SU-DHL-6 (cell line): ENCODE results near the gene HS3ST4.

Experiments
- H2AFZ ChIP-seq: fragments of 200-600 bp; sonication (generic); 2 replicates; pipeline ENCODE4 v1.6.1; 2014; ENCODE audit warnings: low read depth, mild to moderate bottlenecking, moderate library complexity, mixed read lengths, antibody characterized with exemption, low read length; ENCODE audit not compliant: severe bottlenecking
- H3F3A ChIP-seq: fragments of 200-600 bp; shearing (Covaris generic); 2 replicates; pipeline ENCODE4 v1.6.0; 2016; ENCODE audit warnings: antibody characterized with exemption, mild to moderate bottlenecking; ENCODE audit not compliant: insufficient read depth
- H3K27ac ChIP-seq: fragments of 200-600 bp; sonication (generic); 2 replicates; pipeline ENCODE4 v1.5.1; 2016; ENCODE audit warnings: low read depth, mild to moderate bottlenecking, low read length, moderate library complexity, mixed read lengths
- H3K27me3 ChIP-seq: fragments of 200-600 bp; sonication (generic), shearing (Covaris generic); 2 replicates; pipeline ENCODE4 v1.6.0; 2014; ENCODE audit warnings: mild to moderate bottlenecking, low read length
- H3K36me3 ChIP-seq: fragments of 200-600 bp; sonication (generic); 2 replicates; pipeline ENCODE4 v1.6.1; 2014; ENCODE audit warnings: mild to moderate bottlenecking, low read length, mixed read lengths
- H3K4me2 ChIP-seq: fragments of 300-600, 200-600 bp; shearing (Covaris generic), sonication (generic); 2 replicates; pipeline ENCODE4 v1.6.0; 2014; ENCODE audit warnings: low read length, low read depth, mild to moderate bottlenecking; ENCODE audit not compliant: poor library complexity, severe bottlenecking
- H3K4me3 ChIP-seq: fragments of 200-600 bp; sonication (generic); 2 replicates; pipeline ENCODE4 v1.5.1; 2014; ENCODE audit warnings: antibody characterized with exemption, low read length, mild to moderate bottlenecking, mixed read lengths; ENCODE audit not compliant: insufficient read depth, poor library complexity, severe bottlenecking
- H3K79me2 ChIP-seq: fragments of 200-600 bp; sonication (generic); 2 replicates; pipeline ENCODE4 v1.6.1; 2014; ENCODE audit warnings: mild to moderate bottlenecking, low read length, moderate library complexity; ENCODE audit not compliant: insufficient read depth
- H3K9ac ChIP-seq: fragments of 200-600 bp; sonication (generic); 2 replicates; pipeline ENCODE4 v1.7.0; 2014; ENCODE audit warnings: mild to moderate bottlenecking, low read length
- H3K9me2 ChIP-seq: fragments of 200-600 bp; sonication (generic); replicated peaks from 2 replicates; pipeline ENCODE4 v1.6.1; 2014; ENCODE audit warnings: low read length; ENCODE audit not compliant: insufficient read depth
- H3K9me3 ChIP-seq: fragments of 200-600 bp; sonication (generic); 2 replicates; pipeline ENCODE4 v1.6.1; 2014; ENCODE audit warnings: low read length, mixed read lengths; ENCODE audit not compliant: insufficient read depth
- H4K20me1 ChIP-seq: fragments of 200-600 bp; sonication (generic); 2 replicates; pipeline ENCODE4 v1.6.1; 2014; ENCODE audit warnings: low read depth, mild to moderate bottlenecking, antibody characterized with exemption, low read length, moderate library complexity, mixed read lengths
- CTCF ChIP-seq: fragments of 200-600 bp; sonication (generic); IDR thresholded peaks from one replicate; pipeline ENCODE4 v1.5.1; 2017; ENCODE audit warnings: antibody characterized with exemption, mild to moderate bottlenecking, low read length, moderate library complexity; ENCODE audit not compliant: insufficient read depth, poor library complexity, severe bottlenecking
- EZH2phosphoT487 ChIP-seq: fragments of 200-600 bp; sonication (generic), shearing (Covaris generic); conservative IDR thresholded peaks from 2 replicates; pipeline ENCODE4 v1.6.1; 2018; ENCODE audit warnings: mild to moderate bottlenecking, antibody characterized with exemption, low read length, moderate library complexity, mixed read lengths

Gene HS3ST4

GRCh38 chr16:25893332-25893731, 201.6 kb downstream of the HS3ST4 start:
- Histone ChIP-seq H4K20me1 (no peaks in the 10 kb centered on the region), H3K9ac (no peak overlapping the region), H3K27ac (no peak overlapping the region), H2AFZ (no peak overlapping the region), H3K9me3 (no peaks in the 10 kb centered on the region), H3K9me2 (no peaks in the 10 kb centered on the region), H3K4me3 (no peak overlapping the region), H3K4me2 (no peak overlapping the region), H3F3A (no peaks in the 10 kb centered on the region), H3K79me2 (no peaks in the 10 kb centered on the region), H3K27me3 (no peaks in the 10 kb centered on the region), H3K36me3 (no peaks in the 10 kb centered on the region)
- TF ChIP-seq CTCF = no peak
- TF ChIP-seq EZH2phosphoT487 = no peak

- H3F3A ChIP-seq = no peaks in the 10 kb centered on the region
These were observed 202.3 kb downstream of the HS3ST4 start for GRCh38 chr16:25894093-25894492.

GRCh38 chr16:25895380-25895779, 203.6 kb downstream of the HS3ST4 start:
- no peak for TF ChIP-seq CTCF
- TF ChIP-seq EZH2phosphoT487 = no peak
- H3K27ac ChIP-seq = no peak overlapping the region
- no peaks in the 10 kb centered on the region for H3K9me3 ChIP-seq

More at GRCh38 chr16:25894093-25894492, 202.3 kb downstream of the HS3ST4 start:
- Histone ChIP-seq H3K27ac (no peak overlapping the region), H3K4me3 (no peak overlapping the region), H3K9me3 (no peaks in the 10 kb centered on the region), H3K4me2 (no peak overlapping the region), H4K20me1 (no peaks in the 10 kb centered on the region), H2AFZ (no peak overlapping the region), H3K9me2 (no peaks in the 10 kb centered on the region), H3K36me3 (no peaks in the 10 kb centered on the region), H3K9ac (no peak overlapping the region), H3K27me3 (no peaks in the 10 kb centered on the region), H3K79me2 (no peaks in the 10 kb centered on the region)
- TF ChIP-seq CTCF (no peak), EZH2phosphoT487 (no peak)

More at GRCh38 chr16:25895380-25895779, 203.6 kb downstream of the HS3ST4 start:
- no peak overlapping the region for H3K9ac ChIP-seq
- no peak overlapping the region for H3K4me3 ChIP-seq
- no peaks in the 10 kb centered on the region for H3F3A ChIP-seq
- H3K36me3 ChIP-seq = no peaks in the 10 kb centered on the region
- no peak overlapping the region for H3K4me2 ChIP-seq
- H3K9me2 ChIP-seq = no peaks in the 10 kb centered on the region
- no peaks in the 10 kb centered on the region for H3K27me3 ChIP-seq
- no peak overlapping the region for H2AFZ ChIP-seq
- no peaks in the 10 kb centered on the region for H3K79me2 ChIP-seq
- no peaks in the 10 kb centered on the region for H4K20me1 ChIP-seq
